Breast epithelium (tissue), 3 donors: ENCODE measurements around the gene FADS2.

ENCODE experiments used
- CTCF ChIP-seq, 3 donors: fragments of 450-650 bp; IDR thresholded peaks; one replicate each; pipeline ENCODE4 v1.5.1; 2016 to 2017; ENCODE audit warnings: antibody characterized with exemption in 3 of 3, mild to moderate bottlenecking in 3 of 3, moderate library complexity in 3 of 3
- POLR2AphosphoS5 ChIP-seq, 3 donors: sonication (generic); formaldehyde crosslinking; IDR thresholded peaks; one replicate each; pipeline ENCODE4 v1.6.1; 2017; ENCODE audit warnings: antibody characterized with exemption in 3 of 3

GRCh38 chr11:61914471-61915171, 86.5 kb downstream of the FADS2 start:
- TF ChIP-seq CTCF (IDR thresholded peaks at IDR 0.05) (no peak), POLR2AphosphoS5 (IDR thresholded peaks at IDR 0.05) (no peak)
